ENCODE data around the gene COL16A1.
A peak's percentile ranks its signal among the peaks of the same experiment; 100 is the strongest.

The COL16A1 gene

GRCh38 chr1:31705080-31705866, 1.5 kb upstream of the COL16A1 start:
- peak; percentile 42 for DNase-seq

GRCh38 chr1:31704271-31705079, 658 bp upstream of the COL16A1 start:
- no peak for DNase-seq

- no peak for DNase-seq
Observed at GRCh38 chr1:31702836-31703404, 897 bp downstream of the COL16A1 start.

- no peak for DNase-seq
Observed at GRCh38 chr1:31701091-31701736, 2.6 kb downstream of the COL16A1 start.

GRCh38 chr1:31700468-31701090, 3.2 kb downstream of the COL16A1 start:
- no peak for DNase-seq

GRCh38 chr1:31699341-31699891, 4.4 kb downstream of the COL16A1 start:
- peak; percentile 8 for DNase-seq

GRCh38 chr1:31697369-31697984, 6.3 kb downstream of the COL16A1 start:
- DNase-seq = no peak

- DNase-seq = no peak
Observed at GRCh38 chr1:31696242-31696641, 7.6 kb downstream of the COL16A1 start.

GRCh38 chr1:31695327-31695726, 8.5 kb downstream of the COL16A1 start:
- DNase-seq = no peak

- no peak for DNase-seq
Observed at GRCh38 chr1:31694964-31695313, 8.9 kb downstream of the COL16A1 start.

- no peak for DNase-seq
Observed at GRCh38 chr1:31694069-31694963, 9.5 kb downstream of the COL16A1 start.

GRCh38 chr1:31693231-31693630, 10.6 kb downstream of the COL16A1 start:
- DNase-seq = no peak

GRCh38 chr1:31691951-31692350, 11.9 kb downstream of the COL16A1 start:
- no peak for DNase-seq

- no peak for DNase-seq
Observed at GRCh38 chr1:31691446-31691845, 12.4 kb downstream of the COL16A1 start.

- no peak for DNase-seq
Observed at GRCh38 chr1:31690921-31691320, 12.9 kb downstream of the COL16A1 start.

GRCh38 chr1:31689854-31690253, 14.0 kb downstream of the COL16A1 start:
- no peak for DNase-seq

- no peak for DNase-seq
Observed at GRCh38 chr1:31689379-31689778, 14.4 kb downstream of the COL16A1 start.

GRCh38 chr1:31688233-31688918, 15.4 kb downstream of the COL16A1 start:
- DNase-seq = no peak

GRCh38 chr1:31687601-31688000, 16.2 kb downstream of the COL16A1 start:
- DNase-seq = no peak

- no peak for DNase-seq
Observed at GRCh38 chr1:31685795-31686194, 18.0 kb downstream of the COL16A1 start.

Measured in central memory CD4-positive, alpha-beta T cell (primary cell).